Stimulated activated CD4-positive, alpha-beta T cell treated with anti-CD3 and anti-CD28 coated beads, Interleukin-12 subunit alpha, Interleukin-12 subunit beta, amount 100 ng/mL, for 4 hours (primary cell): ENCODE results near the gene SPSB2.

Source experiments
- DNase-seq: peaks from one replicate; pipeline ENCODE4 v3.0.0-alpha.2; 2020

Gene SPSB2

GRCh38 chr12:6849976-6850560 is 23.0 kb downstream of the SPSB2 start:
- no peak for DNase-seq

- DNase-seq = no peak
These were observed 23.7 kb downstream of the SPSB2 start for GRCh38 chr12:6849427-6849826.

GRCh38 chr12:6847676-6848075 is 25.4 kb downstream of the SPSB2 start:
- no peak for DNase-seq

GRCh38 chr12:6846316-6846869 is 26.7 kb downstream of the SPSB2 start:
- no peak for DNase-seq

- DNase-seq = no peak
These were observed 27.7 kb downstream of the SPSB2 start for GRCh38 chr12:6845395-6845794.

GRCh38 chr12:6843118-6843902 is 29.8 kb downstream of the SPSB2 start:
- DNase-seq = no peak

GRCh38 chr12:6842075-6842474 is 31.0 kb downstream of the SPSB2 start:
- no peak for DNase-seq

- no peak for DNase-seq
These were observed 32.2 kb downstream of the SPSB2 start, which contains the start of gene GNB3 for GRCh38 chr12:6840761-6841515. TSS of gene GNB3 (plus strand) at chr12:6840925. CDS start at chr12:6841288, 363 bp downstream.

- DNase-seq = no peak
These were observed 32.8 kb downstream of the SPSB2 start for GRCh38 chr12:6840330-6840729.

- DNase-seq = no peak
These were observed 33.5 kb downstream of the SPSB2 start for GRCh38 chr12:6839482-6840201.

GRCh38 chr12:6838854-6839253 is 34.2 kb downstream of the SPSB2 start:
- no peak for DNase-seq

GRCh38 chr12:6837370-6838060 is 35.6 kb downstream of the SPSB2 start:
- DNase-seq = no peak

- DNase-seq = no peak
These were observed 36.3 kb downstream of the SPSB2 start for GRCh38 chr12:6836851-6837250.

GRCh38 chr12:6834873-6835272 is 38.2 kb downstream of the SPSB2 start:
- no peak for DNase-seq

GRCh38 chr12:6834254-6834653 is 38.8 kb downstream of the SPSB2 start:
- DNase-seq = no peak

- DNase-seq = no peak
These were observed 39.8 kb downstream of the SPSB2 start for GRCh38 chr12:6833189-6833890.

- DNase-seq = no peak
These were observed 41.0 kb downstream of the SPSB2 start for GRCh38 chr12:6832125-6832524.

GRCh38 chr12:6831450-6831995 is 41.6 kb downstream of the SPSB2 start:
- DNase-seq = no peak

GRCh38 chr12:6830999-6831398 is 42.1 kb downstream of the SPSB2 start:
- DNase-seq = no peak

- no peak for DNase-seq
These were observed 42.7 kb downstream of the SPSB2 start for GRCh38 chr12:6830286-6830890.
